GM21786 (cell line): ENCODE measurements around the gene TPRG1L.
"Not testable (repeated sequence)": the region's sequence is repeated elsewhere in the genome, so short reads cannot be mapped to it uniquely, and the experiment has no call there.

Experiments used
- ATAC-seq: cut with Tn5 transposase; IDR thresholded peaks from one replicate; pipeline ENCODE4 v1.9.1; 2021; ENCODE audit not compliant: unreplicated experiment

Gene TPRG1L

GRCh38 chr1:3608154-3608553 lies 16.7 kb upstream of the TPRG1L start:
- no peak for ATAC-seq

- ATAC-seq: no peak
These were observed 15.6 kb upstream of the TPRG1L start for GRCh38 chr1:3609016-3609768.

DNA sequence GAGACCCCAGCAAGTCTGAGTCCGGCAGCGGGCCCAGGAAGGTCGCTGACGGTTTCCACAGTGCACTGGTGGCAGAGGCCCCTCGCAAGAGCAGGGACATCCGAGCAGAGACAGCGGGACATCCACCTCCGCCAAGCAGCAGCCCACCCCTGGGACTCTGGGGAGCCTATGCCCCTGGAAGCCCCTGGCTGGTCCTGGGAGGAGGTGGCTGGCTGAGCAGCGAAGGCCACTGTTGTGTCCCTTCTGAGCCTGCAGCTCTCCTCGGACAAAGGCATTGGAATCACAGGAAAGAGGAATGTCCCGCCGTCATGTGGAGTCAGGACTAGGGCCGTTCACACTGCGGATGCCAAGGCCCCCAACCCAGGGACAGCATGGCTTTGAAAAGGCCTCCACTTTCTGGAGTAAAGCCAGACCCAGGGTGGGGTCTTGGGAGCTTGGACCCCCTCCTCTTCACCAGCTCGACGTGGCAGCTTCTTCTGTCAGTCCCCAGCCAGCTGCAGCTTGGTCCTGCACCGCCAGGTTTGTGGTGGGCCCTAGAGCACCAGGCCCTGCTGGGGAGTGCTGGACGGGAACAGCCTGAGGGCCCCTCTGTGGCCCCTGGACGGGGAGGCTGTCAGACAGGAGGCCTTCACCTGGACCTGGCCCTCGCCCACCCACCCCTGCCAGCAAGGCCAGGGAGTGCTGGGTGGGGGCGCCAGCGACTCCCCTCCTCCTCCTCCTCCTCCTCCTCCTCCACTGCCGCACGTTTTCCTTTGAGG lies 14.9 kb upstream of the TPRG1L start:
- no peak for ATAC-seq

GRCh38 chr1:3610527-3611169 lies 14.2 kb upstream of the TPRG1L start:
- no peak for ATAC-seq

- ATAC-seq: no peak
These were observed 13.4 kb upstream of the TPRG1L start, which contains the start of gene MEGF6 for GRCh38 chr1:3611170-3612019. MEGF6 (minus strand) TSS chr1:3611508; CDS start chr1:3611268, 240 bp downstream.

GRCh38 chr1:3612123-3612522 lies 12.7 kb upstream of the TPRG1L start:
- no peak for ATAC-seq

GRCh38 chr1:3614755-3615742 lies 9.8 kb upstream of the TPRG1L start:
- ATAC-seq: no peak

GRCh38 chr1:3616861-3617260 lies 8.0 kb upstream of the TPRG1L start:
- ATAC-seq: no peak

DNA sequence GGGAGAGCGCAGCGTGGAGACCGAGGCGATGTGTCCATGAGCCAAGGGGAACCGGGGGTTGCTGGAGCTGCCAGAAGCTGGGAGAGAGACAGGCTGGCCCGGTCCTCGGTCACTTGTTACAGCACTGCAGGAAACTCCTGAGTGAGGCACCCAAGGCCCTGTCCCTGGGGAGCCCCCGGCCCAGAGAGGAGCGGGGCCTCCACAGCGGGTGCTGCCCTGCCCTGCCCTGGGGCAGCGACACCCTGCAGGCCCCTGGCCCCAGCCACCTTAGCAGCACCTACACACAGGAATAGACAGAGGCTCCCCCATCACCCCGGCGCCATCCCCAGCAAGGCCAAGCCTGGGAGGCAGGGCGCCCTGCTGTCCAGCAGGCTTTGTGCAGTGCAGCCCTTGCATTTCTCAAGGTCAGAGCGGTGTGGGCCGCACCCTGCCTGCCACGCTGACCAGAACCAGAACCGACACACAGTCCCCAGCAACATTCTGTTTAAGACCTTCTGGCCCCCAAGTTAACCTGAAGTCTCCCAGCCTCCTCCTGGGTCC lies 6.9 kb upstream of the TPRG1L start:
- no peak for ATAC-seq

DNA sequence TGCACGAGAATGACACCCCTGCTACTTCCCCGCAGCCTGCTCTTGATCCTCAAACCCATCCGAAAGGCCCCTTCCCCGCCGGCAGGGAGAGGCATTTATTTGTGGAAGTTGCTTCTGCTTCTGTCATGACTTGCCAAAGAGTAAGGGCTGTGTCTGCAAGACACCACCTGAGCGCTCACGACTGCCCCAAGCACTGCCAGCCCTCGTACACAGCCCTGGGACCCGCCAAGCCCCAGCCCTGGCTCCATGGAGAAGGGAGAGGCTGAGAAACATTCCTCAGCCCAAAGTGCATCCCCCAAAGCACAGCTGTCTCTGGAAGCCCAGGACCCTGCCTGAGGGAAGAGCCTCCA lies 6.3 kb upstream of the TPRG1L start:
- ATAC-seq: no peak

GRCh38 chr1:3618881-3619671 lies 5.7 kb upstream of the TPRG1L start:
- no peak for ATAC-seq

DNA sequence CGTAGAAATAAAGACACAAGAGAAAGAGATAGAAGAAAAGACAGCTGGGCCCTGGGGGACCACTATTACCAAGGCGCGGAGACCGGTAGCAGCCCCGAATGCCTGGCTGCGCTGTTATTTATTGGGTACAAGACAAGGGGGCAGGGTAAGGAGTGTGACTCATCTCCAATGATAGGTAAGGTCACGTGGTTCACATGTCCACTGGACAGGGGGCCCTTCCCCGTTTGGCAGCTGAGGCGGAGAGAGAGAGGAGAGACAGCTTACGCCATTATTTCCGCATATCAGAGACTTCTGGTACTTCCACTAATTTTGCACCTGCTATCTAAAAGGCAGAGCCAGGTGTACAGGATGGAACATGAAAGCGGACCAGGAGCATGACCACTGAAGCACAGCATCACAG lies 4.1 kb upstream of the TPRG1L start:
- no peak for ATAC-seq

DNA sequence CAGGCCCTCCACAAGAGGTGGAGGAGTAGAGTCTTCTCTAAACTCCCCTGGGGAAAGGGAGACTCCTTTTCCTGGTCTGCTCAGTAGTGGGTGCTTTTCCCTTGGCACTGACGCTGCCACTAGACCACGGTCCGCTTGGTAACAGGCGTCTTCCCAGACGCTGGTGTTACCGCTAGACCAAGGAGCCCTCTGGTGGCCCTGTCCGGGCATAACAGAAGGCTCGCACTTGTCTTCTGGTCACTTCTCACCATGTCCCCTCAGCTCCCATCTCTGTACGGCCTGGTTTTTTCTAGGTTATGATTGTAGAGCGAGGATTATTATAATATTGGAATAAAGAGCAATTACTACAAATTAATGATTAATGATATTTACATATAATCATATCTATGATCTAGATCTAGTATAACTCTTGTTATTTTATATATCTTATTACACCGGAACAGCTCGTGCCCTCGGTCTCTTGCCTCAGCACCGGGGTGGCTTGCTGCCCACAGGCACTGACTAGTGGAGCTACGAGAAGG lies 3.6 kb upstream of the TPRG1L start:
- not testable (repeated sequence) for ATAC-seq

DNA sequence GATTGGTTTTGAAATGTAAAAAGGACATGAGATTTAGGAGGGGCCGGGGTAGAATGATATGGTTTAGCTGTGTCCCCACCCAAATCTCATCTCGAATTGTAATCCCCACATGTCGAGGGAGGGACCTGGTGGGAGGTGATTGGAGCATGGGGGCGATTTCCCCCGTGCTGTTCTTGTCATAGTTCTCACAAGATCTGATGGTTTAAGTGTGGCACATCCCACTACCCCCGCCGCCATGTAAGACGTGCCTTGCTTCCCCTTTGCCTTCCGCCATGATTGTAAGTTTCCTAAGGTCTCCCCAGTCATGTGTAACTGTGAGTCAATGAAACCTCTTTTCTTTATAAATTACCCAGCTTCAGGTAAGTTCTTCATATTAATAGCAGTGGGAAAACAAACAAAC lies 2.7 kb upstream of the TPRG1L start:
- ATAC-seq: not testable (repeated sequence)

GRCh38 chr1:3623441-3624199 lies 1.2 kb upstream of the TPRG1L start:
- no peak for ATAC-seq

- ATAC-seq: peak; percentile 7
These were observed 514 bp downstream of the TPRG1L start for GRCh38 chr1:3625151-3625907.

DNA sequence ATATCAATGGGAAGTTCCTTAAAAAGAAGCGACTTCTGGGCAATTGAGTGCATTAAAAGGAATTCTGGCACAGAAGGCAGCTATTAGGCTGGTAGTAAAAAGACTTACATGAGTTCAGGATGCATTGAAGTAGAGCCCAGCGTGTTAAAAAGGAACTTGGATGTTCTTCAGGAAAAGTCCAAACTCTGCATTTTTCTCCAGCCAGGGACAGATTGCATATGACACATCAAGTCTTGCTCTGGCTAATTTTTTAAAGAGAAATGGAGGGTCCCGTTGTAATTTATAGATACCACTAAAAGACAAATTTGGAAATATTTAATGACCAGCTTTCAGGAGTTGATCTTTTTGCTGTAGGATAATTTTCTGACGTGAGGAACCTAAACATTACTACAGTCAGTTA lies 1.2 kb downstream of the TPRG1L start:
- no peak for ATAC-seq
